ENCODE results near the gene SYNJ2.

DNA sequence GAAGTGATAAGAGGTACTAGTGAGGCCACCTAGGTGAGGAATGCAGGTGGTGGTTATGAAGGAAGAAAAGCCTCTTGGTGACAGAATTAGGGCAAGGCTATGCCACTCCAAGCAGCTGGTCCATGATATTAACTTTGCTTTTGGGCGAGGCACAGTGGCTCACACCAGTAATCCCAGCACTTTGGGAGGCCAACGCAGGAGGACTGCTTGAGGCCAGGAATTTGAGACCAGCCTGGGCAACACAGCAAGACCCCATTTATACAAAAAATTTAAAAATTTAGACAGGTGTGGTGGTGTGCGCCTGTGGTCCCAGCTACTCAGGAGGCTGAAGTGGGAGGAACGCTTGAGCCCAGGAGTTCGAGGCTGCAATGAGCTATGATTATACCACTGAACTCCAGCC is 130.3 kb downstream of the SYNJ2 start:
- TF ChIP-seq, protein P1, sequence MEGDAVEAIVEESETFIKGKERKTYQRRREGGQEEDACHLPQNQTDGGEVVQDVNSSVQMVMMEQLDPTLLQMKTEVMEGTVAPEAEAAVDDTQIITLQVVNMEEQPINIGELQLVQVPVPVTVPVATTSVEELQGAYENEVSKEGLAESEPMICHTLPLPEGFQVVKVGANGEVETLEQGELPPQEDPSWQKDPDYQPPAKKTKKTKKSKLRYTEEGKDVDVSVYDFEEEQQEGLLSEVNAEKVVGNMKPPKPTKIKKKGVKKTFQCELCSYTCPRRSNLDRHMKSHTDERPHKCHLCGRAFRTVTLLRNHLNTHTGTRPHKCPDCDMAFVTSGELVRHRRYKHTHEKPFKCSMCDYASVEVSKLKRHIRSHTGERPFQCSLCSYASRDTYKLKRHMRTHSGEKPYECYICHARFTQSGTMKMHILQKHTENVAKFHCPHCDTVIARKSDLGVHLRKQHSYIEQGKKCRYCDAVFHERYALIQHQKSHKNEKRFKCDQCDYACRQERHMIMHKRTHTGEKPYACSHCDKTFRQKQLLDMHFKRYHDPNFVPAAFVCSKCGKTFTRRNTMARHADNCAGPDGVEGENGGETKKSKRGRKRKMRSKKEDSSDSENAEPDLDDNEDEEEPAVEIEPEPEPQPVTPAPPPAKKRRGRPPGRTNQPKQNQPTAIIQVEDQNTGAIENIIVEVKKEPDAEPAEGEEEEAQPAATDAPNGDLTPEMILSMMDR (IDR thresholded peaks at IDR 0.05; ENCODE audit: insufficient read depth, low read depth, low read length) = no peak
- no peak for TF ChIP-seq EZH2 (IDR thresholded peaks at IDR 0.05; ENCODE audit: insufficient read depth, low read length)

All from astrocyte (in vitro differentiated cells and primary cell).